Measurements from ENCODE around the gene PMF1.

PMF1 gene

GRCh38 chr1:156246781-156247459, 34.1 kb downstream of the PMF1 start:
- WGBS, 2 experiments: 89 to 90% methylated on average over 16 of the region's 16 CpGs
- H3K4me1 ChIP-seq (ENCODE audit: control insufficient read depth, insufficient read depth, low read length): peaks cover 15% of the 10 kb centered on the region
- H3K36me3 ChIP-seq (ENCODE audit: control insufficient read depth, insufficient read depth, low read length): peaks cover 17% of the 10 kb centered on the region
- H3K4me3 ChIP-seq (ENCODE audit: insufficient read depth, low read depth, low read length): no peak overlapping the region
- H3K9me3 ChIP-seq (ENCODE audit: control insufficient read depth, low read length): no peaks in the 10 kb centered on the region
- no peak overlapping the region for H3K27ac ChIP-seq (ENCODE audit: insufficient read depth, low read depth, low read length, poor library complexity, severe bottlenecking)
- peaks cover 11% of the 10 kb centered on the region for H3K27me3 ChIP-seq (ENCODE audit: control insufficient read depth, insufficient read depth, low read length, poor library complexity, severe bottlenecking)

GRCh38 chr1:156247460-156248322, 34.9 kb downstream of the PMF1 start, which contains the start of gene PAQR6:
Gene PAQR6 (minus strand): TSS chr1:156248056. CDS start chr1:156246731, 1,325 bp downstream.
- Histone ChIP-seq H3K27ac (ENCODE audit: insufficient read depth, low read depth, low read length, poor library complexity, severe bottlenecking) (no peak within 1 kb of the TSS), H3K27me3 (ENCODE audit: control insufficient read depth, insufficient read depth, low read length, poor library complexity, severe bottlenecking) (peaks cover 11% of the 10 kb centered on the region), H3K36me3 (ENCODE audit: control insufficient read depth, insufficient read depth, low read length) (peaks cover 24% of the 10 kb centered on the region), H3K4me3 (ENCODE audit: insufficient read depth, low read depth, low read length) (no peak within 1 kb of the TSS), H3K9me3 (ENCODE audit: control insufficient read depth, low read length) (no peaks in the 10 kb centered on the region), H3K4me1 (ENCODE audit: control insufficient read depth, insufficient read depth, low read length) (peaks cover 15% of the 10 kb centered on the region)
- WGBS, 2 experiments: 74 to 77% methylated on average over 16 of the region's 16 CpGs

GRCh38 chr1:156248323-156248683, 35.5 kb downstream of the PMF1 start:
- no peaks in the 10 kb centered on the region for H3K9me3 ChIP-seq (ENCODE audit: control insufficient read depth, low read length)
- H3K4me3 ChIP-seq (ENCODE audit: insufficient read depth, low read depth, low read length): no peak overlapping the region
- 91 to 97% methylated on average over 3 of the region's 4 CpGs for WGBS, 2 experiments
- peaks cover 15% of the 10 kb centered on the region for H3K4me1 ChIP-seq (ENCODE audit: control insufficient read depth, insufficient read depth, low read length)
- H3K27me3 ChIP-seq (ENCODE audit: control insufficient read depth, insufficient read depth, low read length, poor library complexity, severe bottlenecking): peaks cover 11% of the 10 kb centered on the region
- H3K27ac ChIP-seq (ENCODE audit: insufficient read depth, low read depth, low read length, poor library complexity, severe bottlenecking): no peak overlapping the region
- H3K36me3 ChIP-seq (ENCODE audit: control insufficient read depth, insufficient read depth, low read length): peaks cover 30% of the 10 kb centered on the region

- Histone ChIP-seq H3K4me1 (ENCODE audit: control insufficient read depth, insufficient read depth, low read length) (peaks cover 15% of the 10 kb centered on the region), H3K9me3 (ENCODE audit: control insufficient read depth, low read length) (no peaks in the 10 kb centered on the region), H3K4me3 (ENCODE audit: insufficient read depth, low read depth, low read length) (no peak overlapping the region), H3K36me3 (ENCODE audit: control insufficient read depth, insufficient read depth, low read length) (peaks cover 40% of the 10 kb centered on the region), H3K27me3 (ENCODE audit: control insufficient read depth, insufficient read depth, low read length, poor library complexity, severe bottlenecking) (peaks cover 11% of the 10 kb centered on the region), H3K27ac (ENCODE audit: insufficient read depth, low read depth, low read length, poor library complexity, severe bottlenecking) (no peak overlapping the region)
- 92 to 95% methylated on average over 5 of the region's 5 CpGs for WGBS, 2 experiments
Measured at GRCh38 chr1:156249593-156249992, 36.8 kb downstream of the PMF1 start.

GRCh38 chr1:156251527-156251926, 38.7 kb downstream of the PMF1 start:
- Histone ChIP-seq H3K36me3 (ENCODE audit: control insufficient read depth, insufficient read depth, low read length) (peaks cover 45% of the 10 kb centered on the region), H3K27ac (ENCODE audit: insufficient read depth, low read depth, low read length, poor library complexity, severe bottlenecking) (no peak overlapping the region), H3K4me3 (ENCODE audit: insufficient read depth, low read depth, low read length) (no peak overlapping the region), H3K27me3 (ENCODE audit: control insufficient read depth, insufficient read depth, low read length, poor library complexity, severe bottlenecking) (no peaks in the 10 kb centered on the region), H3K4me1 (ENCODE audit: control insufficient read depth, insufficient read depth, low read length) (peaks cover 15% of the 10 kb centered on the region), H3K9me3 (ENCODE audit: control insufficient read depth, low read length) (no peaks in the 10 kb centered on the region)
- 97 to 98% methylated on average over 3 of the region's 3 CpGs for WGBS, 2 experiments

GRCh38 chr1:156253634-156254033, 40.8 kb downstream of the PMF1 start:
- Histone ChIP-seq H3K27ac (ENCODE audit: insufficient read depth, low read depth, low read length, poor library complexity, severe bottlenecking) (no peak overlapping the region), H3K4me1 (ENCODE audit: control insufficient read depth, insufficient read depth, low read length) (no peaks in the 10 kb centered on the region), H3K27me3 (ENCODE audit: control insufficient read depth, insufficient read depth, low read length, poor library complexity, severe bottlenecking) (no peaks in the 10 kb centered on the region), H3K4me3 (ENCODE audit: insufficient read depth, low read depth, low read length) (no peak overlapping the region), H3K36me3 (ENCODE audit: control insufficient read depth, insufficient read depth, low read length) (peaks cover 57% of the 10 kb centered on the region), H3K9me3 (ENCODE audit: control insufficient read depth, low read length) (no peaks in the 10 kb centered on the region)
- 95 to 97% methylated on average over 3 of the region's 3 CpGs for whole genome bisulfite sequencing, 2 experiments

GRCh38 chr1:156257711-156258110, 44.9 kb downstream of the PMF1 start:
- H3K27ac ChIP-seq (ENCODE audit: insufficient read depth, low read depth, low read length, poor library complexity, severe bottlenecking): no peak overlapping the region
- no peaks in the 10 kb centered on the region for H3K9me3 ChIP-seq (ENCODE audit: control insufficient read depth, low read length)

GRCh38 chr1:156258859-156259258, 46.1 kb downstream of the PMF1 start:
- Histone ChIP-seq H3K27ac (ENCODE audit: insufficient read depth, low read depth, low read length, poor library complexity, severe bottlenecking) (no peak overlapping the region), H3K4me3 (ENCODE audit: insufficient read depth, low read depth, low read length) (no peak overlapping the region), H3K27me3 (ENCODE audit: control insufficient read depth, insufficient read depth, low read length, poor library complexity, severe bottlenecking) (no peaks in the 10 kb centered on the region), H3K36me3 (ENCODE audit: control insufficient read depth, insufficient read depth, low read length) (peaks cover 56% of the 10 kb centered on the region), H3K9me3 (ENCODE audit: control insufficient read depth, low read length) (no peaks in the 10 kb centered on the region), H3K4me1 (ENCODE audit: control insufficient read depth, insufficient read depth, low read length) (no peaks in the 10 kb centered on the region)
- WGBS, 2 experiments: 95% methylated on average over 8 of the region's 8 CpGs

More at GRCh38 chr1:156257711-156258110, 44.9 kb downstream of the PMF1 start:
- H3K4me3 ChIP-seq (ENCODE audit: insufficient read depth, low read depth, low read length): no peak overlapping the region
- H3K4me1 ChIP-seq (ENCODE audit: control insufficient read depth, insufficient read depth, low read length): no peaks in the 10 kb centered on the region
- 96 to 98% methylated on average over 2 of the region's 2 CpGs for WGBS, 2 experiments
- peaks cover 58% of the 10 kb centered on the region for H3K36me3 ChIP-seq (ENCODE audit: control insufficient read depth, insufficient read depth, low read length)
- no peaks in the 10 kb centered on the region for H3K27me3 ChIP-seq (ENCODE audit: control insufficient read depth, insufficient read depth, low read length, poor library complexity, severe bottlenecking)

- H3K4me1 ChIP-seq (ENCODE audit: control insufficient read depth, insufficient read depth, low read length): no peaks in the 10 kb centered on the region
- H3K27me3 ChIP-seq (ENCODE audit: control insufficient read depth, insufficient read depth, low read length, poor library complexity, severe bottlenecking): no peaks in the 10 kb centered on the region
- H3K4me3 ChIP-seq (ENCODE audit: insufficient read depth, low read depth, low read length): no peak overlapping the region
- peaks cover 57% of the 10 kb centered on the region for H3K36me3 ChIP-seq (ENCODE audit: control insufficient read depth, insufficient read depth, low read length)
- no peaks in the 10 kb centered on the region for H3K9me3 ChIP-seq (ENCODE audit: control insufficient read depth, low read length)
- no peak overlapping the region for H3K27ac ChIP-seq (ENCODE audit: insufficient read depth, low read depth, low read length, poor library complexity, severe bottlenecking)
- 93 to 98% methylated on average over 3 of the region's 3 CpGs for WGBS, 2 experiments
Measured at GRCh38 chr1:156259805-156260204, 47.0 kb downstream of the PMF1 start.

- WGBS, 2 experiments: 93 to 98% methylated on average over 2 of the region's 2 CpGs
- H3K9me3 ChIP-seq (ENCODE audit: control insufficient read depth, low read length): no peaks in the 10 kb centered on the region
- H3K27ac ChIP-seq (ENCODE audit: insufficient read depth, low read depth, low read length, poor library complexity, severe bottlenecking): no peak overlapping the region
- H3K27me3 ChIP-seq (ENCODE audit: control insufficient read depth, insufficient read depth, low read length, poor library complexity, severe bottlenecking): no peaks in the 10 kb centered on the region
- no peak overlapping the region for H3K4me3 ChIP-seq (ENCODE audit: insufficient read depth, low read depth, low read length)
- no peaks in the 10 kb centered on the region for H3K4me1 ChIP-seq (ENCODE audit: control insufficient read depth, insufficient read depth, low read length)
- H3K36me3 ChIP-seq (ENCODE audit: control insufficient read depth, insufficient read depth, low read length): peaks cover 63% of the 10 kb centered on the region
Measured at GRCh38 chr1:156260896-156261295, 48.1 kb downstream of the PMF1 start.
